ENCODE results near the gene CREB3L4.

DNA sequence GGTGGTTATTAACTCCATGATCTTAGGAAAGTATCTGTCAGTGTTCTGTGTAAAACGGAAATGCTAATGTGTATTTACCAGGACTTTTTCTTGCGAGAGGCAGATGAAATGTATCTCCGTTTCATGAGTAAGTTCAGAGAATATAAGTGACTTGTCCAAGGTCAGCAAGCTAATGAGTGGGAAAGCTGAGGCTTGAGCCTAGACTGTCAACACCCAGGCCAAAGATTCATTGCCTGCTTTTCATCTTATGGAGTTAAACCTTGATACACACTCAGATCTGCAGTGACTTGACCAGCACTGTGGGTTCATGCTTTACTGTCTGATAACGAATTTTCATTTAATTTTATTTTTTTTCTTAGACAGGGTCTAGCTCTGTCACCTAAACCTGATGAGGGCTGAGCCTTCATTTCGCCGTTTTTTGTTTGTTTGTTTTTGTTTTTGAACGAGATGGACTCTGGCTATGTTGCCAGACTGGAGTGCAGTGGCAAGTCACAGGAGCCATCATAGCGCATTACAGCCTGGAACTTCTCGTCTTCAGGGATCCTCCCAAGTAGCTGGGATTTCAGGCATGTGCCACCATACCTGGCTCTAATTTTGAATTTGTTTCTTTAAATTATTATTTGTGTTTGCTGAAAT lies 10.7 kb downstream of the CREB3L4 start:
- TF ChIP-seq, protein P1, sequence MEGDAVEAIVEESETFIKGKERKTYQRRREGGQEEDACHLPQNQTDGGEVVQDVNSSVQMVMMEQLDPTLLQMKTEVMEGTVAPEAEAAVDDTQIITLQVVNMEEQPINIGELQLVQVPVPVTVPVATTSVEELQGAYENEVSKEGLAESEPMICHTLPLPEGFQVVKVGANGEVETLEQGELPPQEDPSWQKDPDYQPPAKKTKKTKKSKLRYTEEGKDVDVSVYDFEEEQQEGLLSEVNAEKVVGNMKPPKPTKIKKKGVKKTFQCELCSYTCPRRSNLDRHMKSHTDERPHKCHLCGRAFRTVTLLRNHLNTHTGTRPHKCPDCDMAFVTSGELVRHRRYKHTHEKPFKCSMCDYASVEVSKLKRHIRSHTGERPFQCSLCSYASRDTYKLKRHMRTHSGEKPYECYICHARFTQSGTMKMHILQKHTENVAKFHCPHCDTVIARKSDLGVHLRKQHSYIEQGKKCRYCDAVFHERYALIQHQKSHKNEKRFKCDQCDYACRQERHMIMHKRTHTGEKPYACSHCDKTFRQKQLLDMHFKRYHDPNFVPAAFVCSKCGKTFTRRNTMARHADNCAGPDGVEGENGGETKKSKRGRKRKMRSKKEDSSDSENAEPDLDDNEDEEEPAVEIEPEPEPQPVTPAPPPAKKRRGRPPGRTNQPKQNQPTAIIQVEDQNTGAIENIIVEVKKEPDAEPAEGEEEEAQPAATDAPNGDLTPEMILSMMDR (IDR thresholded peaks at IDR 0.05; ENCODE audit: poor library complexity), result no peak
- TF ChIP-seq EZH2phosphoT487 (IDR thresholded peaks at IDR 0.05; ENCODE audit: low read depth, severe bottlenecking, unreplicated experiment) (no peak), EZH2 (IDR thresholded peaks at IDR 0.05; ENCODE audit: borderline replicate concordance) (no peak)
